ENCODE measurements around the gene ZNF239.
"Not testable (repeated sequence)": the region's sequence is repeated elsewhere in the genome, so short reads cannot be mapped to it uniquely, and the experiment has no call there.

ZNF239 gene

GRCh38 chr10:43574001-43574892, at the start of gene ZNF239:
TSS of gene ZNF239 (minus strand) at chr10:43574616. CDS start at chr10:43558079, 16,537 bp downstream.
- peak; percentile 87 for DNase-seq

- DNase-seq: peak; percentile 42
Observed at GRCh38 chr10:43623351-43623750, 48.9 kb upstream of the ZNF239 start.

- DNase-seq: no peak
Observed at GRCh38 chr10:43622038-43622437, 47.6 kb upstream of the ZNF239 start.

- no peak for DNase-seq
Observed at GRCh38 chr10:43619368-43619767, 45.0 kb upstream of the ZNF239 start.

GRCh38 chr10:43616697-43617370, 42.4 kb upstream of the ZNF239 start:
- DNase-seq: no peak

- no peak for DNase-seq
Observed at GRCh38 chr10:43610636-43611035, 36.2 kb upstream of the ZNF239 start.

GRCh38 chr10:43607199-43607573, 32.8 kb upstream of the ZNF239 start:
- peak; percentile 9 for DNase-seq

- peak; percentile 85 for DNase-seq
Observed at GRCh38 chr10:43606323-43607198, 32.1 kb upstream of the ZNF239 start, which contains the start of gene ZNF485. TSS of gene ZNF485 (plus strand) at chr10:43606438. CDS start at chr10:43607051, 613 bp downstream.

- no peak for DNase-seq
Observed at GRCh38 chr10:43605850-43606322, 31.5 kb upstream of the ZNF239 start.

- not testable (repeated sequence) for DNase-seq
Observed at GRCh38 chr10:43601576-43601975, 27.2 kb upstream of the ZNF239 start.

GRCh38 chr10:43599333-43599732, 24.9 kb upstream of the ZNF239 start:
- peak; percentile 59 for DNase-seq

- no peak for DNase-seq
Observed at GRCh38 chr10:43598446-43598845, 24.0 kb upstream of the ZNF239 start.

GRCh38 chr10:43596546-43596945, 22.1 kb upstream of the ZNF239 start:
- DNase-seq: peak; percentile 25

GRCh38 chr10:43595739-43596298, 21.4 kb upstream of the ZNF239 start:
- DNase-seq: peak; percentile 28

GRCh38 chr10:43594944-43595589, 20.7 kb upstream of the ZNF239 start:
- peak; percentile 77 for DNase-seq

- DNase-seq: no peak
Observed at GRCh38 chr10:43591303-43591904, 17.0 kb upstream of the ZNF239 start.

GRCh38 chr10:43586730-43587115, 12.3 kb upstream of the ZNF239 start:
- DNase-seq: not testable (repeated sequence)

- no peak for DNase-seq
Observed at GRCh38 chr10:43585981-43586729, 11.7 kb upstream of the ZNF239 start.

- no peak for DNase-seq
Observed at GRCh38 chr10:43585046-43585445, 10.6 kb upstream of the ZNF239 start.

GRCh38 chr10:43584051-43584450, 9.6 kb upstream of the ZNF239 start:
- DNase-seq: no peak

- DNase-seq: no peak
Observed at GRCh38 chr10:43576580-43576979, 2.2 kb upstream of the ZNF239 start.

All from hematopoietic multipotent progenitor cell treated with erythropoietin and hydrocortisone succinate and interleukin-3 and kit ligand, for 4 days (in vitro differentiated cells).